Measurements from ENCODE around the gene SWAP70.

Gene SWAP70

GRCh38 chr11:9790703-9791102 lies 126.8 kb downstream of the SWAP70 start:
- no peaks in the 10 kb centered on the region for H3K4me1 ChIP-seq (ENCODE audit: insufficient read depth, poor library complexity, severe bottlenecking)
- no peaks in the 10 kb centered on the region for H3K9me3 ChIP-seq (ENCODE audit: severe bottlenecking)
- no peak overlapping the region for H3K4me3 ChIP-seq (ENCODE audit: severe bottlenecking)
- ATAC-seq (ENCODE audit: low read depth) (no peak), DNase-seq (ENCODE audit: low spot score) (no peak)
- peaks cover 34% of the 10 kb centered on the region for H3K36me3 ChIP-seq (ENCODE audit: low read depth)
- H3K27ac ChIP-seq (ENCODE audit: poor library complexity, severe bottlenecking) = no peak overlapping the region
- no peak for TF ChIP-seq CTCF (IDR thresholded peaks at IDR 0.05; ENCODE audit: poor library complexity, severe bottlenecking)
- no peaks in the 10 kb centered on the region for H3K27me3 ChIP-seq (ENCODE audit: insufficient read depth, poor library complexity, severe bottlenecking)

GRCh38 chr11:9796266-9796665 lies 132.4 kb downstream of the SWAP70 start:
- no peak overlapping the region for H3K27ac ChIP-seq (ENCODE audit: poor library complexity, severe bottlenecking)
- ATAC-seq (ENCODE audit: low read depth) = no peak
- TF ChIP-seq CTCF (IDR thresholded peaks at IDR 0.05; ENCODE audit: poor library complexity, severe bottlenecking) = no peak

GRCh38 chr11:9796854-9797253 lies 133.0 kb downstream of the SWAP70 start:
- H3K27me3 ChIP-seq (ENCODE audit: insufficient read depth, poor library complexity, severe bottlenecking) = no peaks in the 10 kb centered on the region
- H3K4me3 ChIP-seq (ENCODE audit: severe bottlenecking) = no peak overlapping the region
- H3K4me1 ChIP-seq (ENCODE audit: insufficient read depth, poor library complexity, severe bottlenecking) = peaks cover 8% of the 10 kb centered on the region
- peaks cover 3% of the 10 kb centered on the region; the same call in 1 of the 2 replicates for H3K36me3 ChIP-seq (ENCODE audit: low read depth)
- no peaks in the 10 kb centered on the region for H3K9me3 ChIP-seq (ENCODE audit: severe bottlenecking)
- no peak for DNase-seq (ENCODE audit: low spot score)
- no peak for TF ChIP-seq CTCF (IDR thresholded peaks at IDR 0.05; ENCODE audit: poor library complexity, severe bottlenecking)
- no peak for ATAC-seq (ENCODE audit: low read depth)
- no peak overlapping the region for H3K27ac ChIP-seq (ENCODE audit: poor library complexity, severe bottlenecking)

More at GRCh38 chr11:9796266-9796665, 132.4 kb downstream of the SWAP70 start:
- Histone ChIP-seq H3K4me3 (ENCODE audit: severe bottlenecking) (no peak overlapping the region), H3K27me3 (ENCODE audit: insufficient read depth, poor library complexity, severe bottlenecking) (no peaks in the 10 kb centered on the region), H3K9me3 (ENCODE audit: severe bottlenecking) (no peaks in the 10 kb centered on the region), H3K4me1 (ENCODE audit: insufficient read depth, poor library complexity, severe bottlenecking) (peaks cover 3% of the 10 kb centered on the region), H3K36me3 (ENCODE audit: low read depth) (peaks cover 3% of the 10 kb centered on the region; the same call in 1 of the 2 replicates)
- DNase-seq (ENCODE audit: low spot score) = no peak

GRCh38 chr11:9797300-9797699 lies 133.4 kb downstream of the SWAP70 start:
- no peak for ATAC-seq (ENCODE audit: low read depth)
- H3K4me3 ChIP-seq (ENCODE audit: severe bottlenecking) = no peak overlapping the region
- H3K27me3 ChIP-seq (ENCODE audit: insufficient read depth, poor library complexity, severe bottlenecking) = no peaks in the 10 kb centered on the region
- no peak for TF ChIP-seq CTCF (IDR thresholded peaks at IDR 0.05; ENCODE audit: poor library complexity, severe bottlenecking)
- no peak for DNase-seq (ENCODE audit: low spot score)
- peaks cover 13% of the 10 kb centered on the region for H3K4me1 ChIP-seq (ENCODE audit: insufficient read depth, poor library complexity, severe bottlenecking)
- H3K9me3 ChIP-seq (ENCODE audit: severe bottlenecking) = no peaks in the 10 kb centered on the region
- H3K36me3 ChIP-seq (ENCODE audit: low read depth) = peaks cover 3% of the 10 kb centered on the region; the same call in 1 of the 2 replicates
- H3K27ac ChIP-seq (ENCODE audit: poor library complexity, severe bottlenecking) = no peak overlapping the region

- Histone ChIP-seq H3K4me3 (ENCODE audit: severe bottlenecking) (no peak overlapping the region), H3K9me3 (ENCODE audit: severe bottlenecking) (no peaks in the 10 kb centered on the region), H3K27me3 (ENCODE audit: insufficient read depth, poor library complexity, severe bottlenecking) (no peaks in the 10 kb centered on the region), H3K4me1 (ENCODE audit: insufficient read depth, poor library complexity, severe bottlenecking) (peaks cover 26% of the 10 kb centered on the region), H3K27ac (ENCODE audit: poor library complexity, severe bottlenecking) (no peak overlapping the region), H3K36me3 (ENCODE audit: low read depth) (peaks cover 3% of the 10 kb centered on the region; the same call in 1 of the 2 replicates)
- no peak for TF ChIP-seq CTCF (IDR thresholded peaks at IDR 0.05; ENCODE audit: poor library complexity, severe bottlenecking)
- peak; percentile 29; the same call in 1 of the 3 replicates for ATAC-seq (ENCODE audit: low read depth)
- no peak for DNase-seq (ENCODE audit: low spot score)
Measured at GRCh38 chr11:9799886-9800285, 136.0 kb downstream of the SWAP70 start.
